ENCODE measurements around the gene SHTN1.

SHTN1 gene

DNA sequence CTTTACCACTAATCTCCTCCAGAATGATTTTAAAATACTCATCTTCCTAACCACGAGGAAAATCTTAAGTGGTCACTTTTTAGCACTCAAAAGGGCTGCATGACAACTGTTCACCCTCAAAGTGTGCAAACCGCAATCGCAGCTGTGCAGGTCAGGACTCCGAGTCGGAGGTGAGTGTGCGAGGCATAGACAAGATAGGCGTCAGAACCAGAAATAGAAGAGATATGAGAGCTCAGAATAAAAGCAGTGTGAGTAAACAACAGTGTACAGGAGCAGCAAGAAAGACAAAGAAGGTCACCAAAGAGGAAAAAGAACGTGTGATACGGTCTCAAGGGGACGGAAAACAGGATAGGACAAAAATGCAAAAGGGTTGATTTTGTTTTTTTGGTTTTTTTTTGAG is 173.2 kb downstream of the SHTN1 start:
- H3K4me1 ChIP-seq (ENCODE audit: control insufficient read depth, low read length) = 0 out of 2 replicates have a peak, but pooled peaks cover 2% of the 10 kb centered on the region
- H3K79me2 ChIP-seq (ENCODE audit: control insufficient read depth, low read length) = no peaks in the 10 kb centered on the region
- TF ChIP-seq, protein P1, sequence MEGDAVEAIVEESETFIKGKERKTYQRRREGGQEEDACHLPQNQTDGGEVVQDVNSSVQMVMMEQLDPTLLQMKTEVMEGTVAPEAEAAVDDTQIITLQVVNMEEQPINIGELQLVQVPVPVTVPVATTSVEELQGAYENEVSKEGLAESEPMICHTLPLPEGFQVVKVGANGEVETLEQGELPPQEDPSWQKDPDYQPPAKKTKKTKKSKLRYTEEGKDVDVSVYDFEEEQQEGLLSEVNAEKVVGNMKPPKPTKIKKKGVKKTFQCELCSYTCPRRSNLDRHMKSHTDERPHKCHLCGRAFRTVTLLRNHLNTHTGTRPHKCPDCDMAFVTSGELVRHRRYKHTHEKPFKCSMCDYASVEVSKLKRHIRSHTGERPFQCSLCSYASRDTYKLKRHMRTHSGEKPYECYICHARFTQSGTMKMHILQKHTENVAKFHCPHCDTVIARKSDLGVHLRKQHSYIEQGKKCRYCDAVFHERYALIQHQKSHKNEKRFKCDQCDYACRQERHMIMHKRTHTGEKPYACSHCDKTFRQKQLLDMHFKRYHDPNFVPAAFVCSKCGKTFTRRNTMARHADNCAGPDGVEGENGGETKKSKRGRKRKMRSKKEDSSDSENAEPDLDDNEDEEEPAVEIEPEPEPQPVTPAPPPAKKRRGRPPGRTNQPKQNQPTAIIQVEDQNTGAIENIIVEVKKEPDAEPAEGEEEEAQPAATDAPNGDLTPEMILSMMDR (IDR thresholded peaks at IDR 0.05; ENCODE audit: low read depth, low read length, poor library complexity, severe bottlenecking) = no peak
- no peak for TF ChIP-seq EZH2phosphoT487 (IDR thresholded peaks at IDR 0.05; ENCODE audit: borderline replicate concordance, low read length)
- H3K4me3 ChIP-seq (ENCODE audit: low read length) = no peak overlapping the region
- peaks cover 9% of the 10 kb centered on the region; the same call in 1 of the 2 replicates for H3K36me3 ChIP-seq (ENCODE audit: control insufficient read depth, low read length)
- H4K20me1 ChIP-seq (ENCODE audit: control insufficient read depth, insufficient read depth, low read depth, low read length) = no peaks in the 10 kb centered on the region
- no peaks in the 10 kb centered on the region for H3K9me3 ChIP-seq (ENCODE audit: control insufficient read depth, insufficient read depth, low read length)
- no peaks in the 10 kb centered on the region for H3K9me2 ChIP-seq (replicated peaks; ENCODE audit: control insufficient read depth, low read length)
- no peak overlapping the region for H3K4me2 ChIP-seq (ENCODE audit: low read length)
- H3K27me3 ChIP-seq (ENCODE audit: control insufficient read depth, low read length) = no peaks in the 10 kb centered on the region
- H3F3A ChIP-seq (ENCODE audit: control insufficient read depth, insufficient read depth) = no peaks in the 10 kb centered on the region
- no peak overlapping the region for H3K27ac ChIP-seq (ENCODE audit: low read depth, low read length)

All from DOHH2 (cell line).